Endothelial cell of umbilical vein (primary cell): ENCODE measurements around the gene SH2D6. TPM values are rescaled to one million over a fixed set of nuclear protein-coding genes. Genes with fewer than 3 reads are reported as not detected.

ENCODE experiments used
- BruUV-seq: library from RNA; stranded (reverse); fragments of 400-500 nt; replicated peaks from 2 replicates; lab custom pipeline; 2021; lab: Mats Ljungman, UMichigan
- CTCF ChIA-PET: fragments of 300-600, 350-600 bp; sonication (Branson Sonifier 250); formaldehyde crosslinking; loops from one replicate; lab custom pipeline; 2021; ENCODE audit warnings: antibody characterized with exemption, inconsistent platforms; lab: Charles Lee
- POLR2A ChIA-PET: fragments of 300-600, 350-600 bp; sonication (Branson Sonifier 250); formaldehyde crosslinking; loops from one replicate; lab custom pipeline; 2021; ENCODE audit warnings: antibody characterized with exemption, inconsistent platforms; lab: Charles Lee
- DNase-seq: peaks from one replicate; pipeline ENCODE4 v3.0.0-alpha.2; 2011; ENCODE audit warnings: low read depth, low spot score
- FAIRE-seq: peaks from 2 replicates; lab custom pipeline; 2011; peaks lifted over from hg19 to GRCh38; lab: Jason Lieb, UNC
- H2AFZ ChIP-seq: 2 replicates; pipeline ENCODE4 v1.6.0; 2012; ENCODE audit warnings: low read depth, low read length, control low read depth, inconsistent platforms
- H3K27ac ChIP-seq: 2 replicates; pipeline ENCODE4 v1.5.1; 2011; ENCODE audit warnings: low read depth, mild to moderate bottlenecking, control low read depth, low read length, moderate library complexity; ENCODE audit not compliant: insufficient read depth
- H3K27me3 ChIP-seq, 2 experiments: 2 replicates each; pipeline versions ENCODE4 v1.6.0 to v1.6.1; 2011; ENCODE audit warnings: low read length in 2 of 2, mixed read lengths in 1 of 2; ENCODE audit not compliant: control insufficient read depth in 2 of 2, insufficient read depth in 2 of 2
- H3K36me3 ChIP-seq, 2 experiments: 2 replicates in 1 of 2; 3 replicates in 1 of 2; pipeline ENCODE4 v1.5.1; 2011; ENCODE audit warnings: low read length in 2 of 2, mild to moderate bottlenecking in 1 of 2, moderate library complexity in 1 of 2; ENCODE audit not compliant: control insufficient read depth in 2 of 2, insufficient read depth in 2 of 2; ENCODE audit errors: extremely low read depth in 1 of 2
- H3K4me1 ChIP-seq: 3 replicates; pipeline ENCODE4 v1.5.1; 2011; ENCODE audit warnings: mild to moderate bottlenecking, low read length; ENCODE audit not compliant: control insufficient read depth, insufficient read depth; ENCODE audit errors: extremely low read depth
- H3K4me2 ChIP-seq: 2 replicates; pipeline ENCODE4 v1.6.1; 2011; ENCODE audit warnings: low read length, control low read depth, mixed read lengths; ENCODE audit not compliant: insufficient read depth
- H3K4me3 ChIP-seq, 3 experiments: fragments of 200-600 bp in 1 of 3; sonication (generic), shearing (Covaris generic) in 1 of 3; replicated peaks in 1 of 3; 2 replicates each; pipeline ENCODE4 v1.5.1; 2011 to 2016; ENCODE audit warnings: control low read depth in 3 of 3, low read length in 3 of 3, mild to moderate bottlenecking in 2 of 3, inconsistent platforms in 1 of 3, low read depth in 1 of 3, moderate library complexity in 1 of 3; ENCODE audit not compliant: insufficient read depth in 1 of 3
- H3K79me2 ChIP-seq: 2 replicates; pipeline ENCODE4 v1.6.0; 2012; ENCODE audit warnings: low read length, inconsistent platforms; ENCODE audit not compliant: control insufficient read depth, insufficient read depth
- H3K9ac ChIP-seq: replicated peaks from 2 replicates; pipeline ENCODE3; 2011; ENCODE audit warnings: low read length, control low read depth; ENCODE audit not compliant: insufficient read depth; ENCODE audit errors: extremely low read depth
- H3K9me1 ChIP-seq: replicated peaks from 3 replicates; pipeline ENCODE4 v1.6.0; 2011; ENCODE audit warnings: mild to moderate bottlenecking, low read length; ENCODE audit not compliant: control insufficient read depth, insufficient read depth; ENCODE audit errors: extremely low read depth
- H3K9me3 ChIP-seq: replicated peaks from 2 replicates; pipeline ENCODE4 v1.5.1; 2012; ENCODE audit warnings: low read length, inconsistent platforms; ENCODE audit not compliant: control insufficient read depth, insufficient read depth
- H4K20me1 ChIP-seq: replicated peaks from 2 replicates; pipeline ENCODE3; 2011; ENCODE audit warnings: mild to moderate bottlenecking, low read length; ENCODE audit not compliant: control insufficient read depth, insufficient read depth; ENCODE audit errors: extremely low read depth
- EZH2 ChIP-seq: IDR thresholded peaks from 2 replicates; pipeline ENCODE4 v1.6.1; 2012; ENCODE audit warnings: borderline replicate concordance, low read depth, mild to moderate bottlenecking, moderate library complexity, low read length, inconsistent platforms; ENCODE audit not compliant: severe bottlenecking
- JUN ChIP-seq: IDR thresholded peaks from 2 replicates; pipeline ENCODE4 v1.6.1; 2011; ENCODE audit warnings: borderline replicate concordance, low read depth; ENCODE audit not compliant: insufficient read length, insufficient read depth
- MYC ChIP-seq: IDR thresholded peaks from one replicate; pipeline ENCODE4 v1.6.1; 2011; ENCODE audit warnings: mild to moderate bottlenecking, low read depth, low read length
- POLR2A ChIP-seq: IDR thresholded peaks from 2 replicates; pipeline ENCODE4 v1.6.1; 2012; ENCODE audit warnings: low read depth, mild to moderate bottlenecking, control low read depth, low read length
- POLR2AphosphoS5 ChIP-seq: IDR thresholded peaks from 2 replicates; pipeline ENCODE4 v1.6.1; 2012; ENCODE audit warnings: low read depth, mild to moderate bottlenecking, control low read depth, low read length, moderate library complexity; ENCODE audit not compliant: insufficient read depth
- dilution Hi-C: fragments of 300-500 bp; cut with MboI; formaldehyde crosslinking; loops from one replicate; pipeline ENCODE4 v1.15.0; 2019; ENCODE audit warnings: low sequenced_read_pairs; ENCODE audit not compliant: extremely low pct_ligation_motif_present
- intact Hi-C: fragments of 100-400 bp; cut with micrococcal nuclease; formaldehyde crosslinking; loops from one replicate; pipeline ENCODE4 v1.10.0; 2022
- polyA plus RNA-seq, 4 experiments: library from polyadenylated mRNA; depleted of rRNA in 3 of 4; stranded (reverse) in 3 of 4; unstranded in 1 of 4; fragments of >200 nt; gene quantifications; 2 replicates each; pipeline versions ENCODE4 v1.2.1 to v1.2.3, GENCODE V29; 2011 to 2012; ENCODE audit warnings: missing spikeins in 1 of 4
- total RNA-seq: library from RNA; stranded (reverse); gene quantifications from 2 replicates; pipeline ENCODE4 v1.2.3, GENCODE V29; 2021
- TF ChIP-seq, protein P1 (sequence below), 2 donors: IDR thresholded peaks; 1 replicate in 1 of 2; 2 replicates in 1 of 2; pipeline ENCODE4 v1.5.1; 2011; ENCODE audit warnings: low read length in 2 of 2, mild to moderate bottlenecking in 2 of 2, moderate library complexity in 2 of 2, control low read depth in 1 of 2, inconsistent platforms in 1 of 2, low read depth in 1 of 2; ENCODE audit not compliant: insufficient read depth in 1 of 2; ENCODE audit errors: extremely low read depth in 1 of 2
- TF ChIP-seq, protein P2 (sequence below): IDR thresholded peaks from 2 replicates; pipeline ENCODE4 v1.6.1; 2011; ENCODE audit not compliant: insufficient read depth, insufficient read length

Gene SH2D6
- total and polyA plus RNA-seq, 2 donors (not counting 3 experiments of a cell fraction or from before 2014, with no cell fraction given), result 0.53 TPM; not detected in 1

DNA sequence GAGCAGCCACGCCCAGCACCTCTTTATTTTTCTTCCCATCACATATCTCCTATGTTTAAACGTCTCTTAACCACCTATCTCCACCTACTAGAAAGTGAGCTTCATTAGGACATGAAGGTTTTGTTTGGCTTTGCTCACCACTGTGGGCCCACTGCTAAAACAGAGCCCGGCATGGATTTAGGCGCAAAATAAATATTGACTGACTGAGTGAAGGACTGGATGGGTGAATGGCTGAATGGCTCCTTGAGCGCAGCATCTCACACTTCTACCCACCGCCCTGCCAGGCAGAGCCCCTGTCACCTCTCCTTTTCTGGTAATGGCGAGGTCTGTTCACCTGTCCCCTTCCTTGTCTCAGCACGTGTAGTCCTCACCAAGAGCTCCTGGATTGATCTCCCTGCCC, 18.5 kb upstream of the SH2D6 start:
- Histone ChIP-seq H3K9me3 (no peaks in the 10 kb centered on the region), H4K20me1 (no peaks in the 10 kb centered on the region), H3K4me2 (no peak overlapping the region), H2AFZ (no peak overlapping the region), H3K4me1 (no peaks in the 10 kb centered on the region), H3K27ac (no peak overlapping the region), H3K9me1 (no peaks in the 10 kb centered on the region), H3K4me3 (no peak overlapping the region), H3K27me3 (no peaks in the 10 kb centered on the region), H3K79me2 (no peaks in the 10 kb centered on the region), H3K36me3 (peaks cover 2% of the 10 kb centered on the region in 2 experiments), H3K9ac (no peak overlapping the region)
- CTCF ChIA-PET, result interaction anchor here (1.0 to 1.7 kb wide), 2 partner anchors 17 to 152 kb away, joined by 3 to 4 read pairs; no protein-coding TSS in a partner anchor
- no TSS peak for BruUV-seq
- intact Hi-C loops, result no loop called here
- DNase-seq (no peak), FAIRE-seq (no peak)
- TF ChIP-seq MYC, result no peak
- no peak for TF ChIP-seq POLR2A
- TF ChIP-seq EZH2, result no peak
- no peak for TF ChIP-seq POLR2AphosphoS5
- TF ChIP-seq JUN, result no peak
- TF ChIP-seq, protein P1, sequence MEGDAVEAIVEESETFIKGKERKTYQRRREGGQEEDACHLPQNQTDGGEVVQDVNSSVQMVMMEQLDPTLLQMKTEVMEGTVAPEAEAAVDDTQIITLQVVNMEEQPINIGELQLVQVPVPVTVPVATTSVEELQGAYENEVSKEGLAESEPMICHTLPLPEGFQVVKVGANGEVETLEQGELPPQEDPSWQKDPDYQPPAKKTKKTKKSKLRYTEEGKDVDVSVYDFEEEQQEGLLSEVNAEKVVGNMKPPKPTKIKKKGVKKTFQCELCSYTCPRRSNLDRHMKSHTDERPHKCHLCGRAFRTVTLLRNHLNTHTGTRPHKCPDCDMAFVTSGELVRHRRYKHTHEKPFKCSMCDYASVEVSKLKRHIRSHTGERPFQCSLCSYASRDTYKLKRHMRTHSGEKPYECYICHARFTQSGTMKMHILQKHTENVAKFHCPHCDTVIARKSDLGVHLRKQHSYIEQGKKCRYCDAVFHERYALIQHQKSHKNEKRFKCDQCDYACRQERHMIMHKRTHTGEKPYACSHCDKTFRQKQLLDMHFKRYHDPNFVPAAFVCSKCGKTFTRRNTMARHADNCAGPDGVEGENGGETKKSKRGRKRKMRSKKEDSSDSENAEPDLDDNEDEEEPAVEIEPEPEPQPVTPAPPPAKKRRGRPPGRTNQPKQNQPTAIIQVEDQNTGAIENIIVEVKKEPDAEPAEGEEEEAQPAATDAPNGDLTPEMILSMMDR (IDR thresholded peaks at IDR 0.05; ENCODE audit: extremely low read depth in 1 of 2, insufficient read depth in 1 of 2, low read depth in 1 of 2, low read length in 2 of 2), result no peak
- TF ChIP-seq, protein P2, sequence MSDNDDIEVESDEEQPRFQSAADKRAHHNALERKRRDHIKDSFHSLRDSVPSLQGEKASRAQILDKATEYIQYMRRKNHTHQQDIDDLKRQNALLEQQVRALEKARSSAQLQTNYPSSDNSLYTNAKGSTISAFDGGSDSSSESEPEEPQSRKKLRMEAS, result no peak
- POLR2A ChIA-PET, result interaction anchor here (0.7 kb wide), 1 partner anchor 23 kb away, joined by 6 read pairs; no protein-coding TSS in a partner anchor
- dilution Hi-C loops, result no loop called here
